GM06990 (cell line): ENCODE measurements around the gene LRRC8E.

Experiments
- DNase-seq: peaks from one replicate; pipeline ENCODE4 v3.0.0-alpha.2; 2011; ENCODE audit not compliant: insufficient read length; ENCODE audit errors: extremely low read depth
- H3K27me3 ChIP-seq: replicated peaks from 2 replicates; pipeline ENCODE4 v1.6.0; 2011; ENCODE audit warnings: low read length; ENCODE audit not compliant: control insufficient read depth, insufficient read depth
- H3K36me3 ChIP-seq: 2 replicates; pipeline ENCODE4 v1.5.1; 2011; ENCODE audit warnings: low read length; ENCODE audit not compliant: control insufficient read depth, insufficient read depth
- H3K4me3 ChIP-seq: replicated peaks from 2 replicates; pipeline ENCODE4 v1.5.1; 2011; ENCODE audit warnings: low read depth, mild to moderate bottlenecking, control low read depth, low read length
- CTCF ChIP-seq: IDR thresholded peaks from 2 replicates; pipeline ENCODE4 v1.5.1; 2011; ENCODE audit warnings: low read length, control low read depth, mild to moderate bottlenecking, inconsistent platforms; ENCODE audit not compliant: insufficient read depth, poor library complexity, severe bottlenecking

Gene LRRC8E

GRCh38 chr19:7848779-7849457 lies 39.4 kb upstream of the LRRC8E start:
- DNase-seq: no peak
- Histone ChIP-seq H3K4me3 (no peak overlapping the region), H3K27me3 (no peaks in the 10 kb centered on the region), H3K36me3 (no peaks in the 10 kb centered on the region)
- TF ChIP-seq CTCF: no peak

- Histone ChIP-seq H3K36me3 (no peaks in the 10 kb centered on the region), H3K4me3 (no peak overlapping the region), H3K27me3 (no peaks in the 10 kb centered on the region)
- no peak for DNase-seq
- TF ChIP-seq CTCF: no peak
Measured at GRCh38 chr19:7849631-7849999, 38.7 kb upstream of the LRRC8E start.

- Histone ChIP-seq H3K27me3 (no peaks in the 10 kb centered on the region), H3K4me3 (no peak overlapping the region), H3K36me3 (no peaks in the 10 kb centered on the region)
- no peak for DNase-seq
- TF ChIP-seq CTCF: no peak
Measured at GRCh38 chr19:7850000-7850813, 38.1 kb upstream of the LRRC8E start.

GRCh38 chr19:7850945-7851622 lies 37.2 kb upstream of the LRRC8E start:
- Histone ChIP-seq H3K4me3 (no peak overlapping the region), H3K27me3 (no peaks in the 10 kb centered on the region), H3K36me3 (no peaks in the 10 kb centered on the region)
- no peak for TF ChIP-seq CTCF
- DNase-seq: no peak

GRCh38 chr19:7851623-7852500 lies 36.4 kb upstream of the LRRC8E start:
- Histone ChIP-seq H3K27me3 (no peaks in the 10 kb centered on the region), H3K36me3 (no peaks in the 10 kb centered on the region), H3K4me3 (no peak overlapping the region)
- TF ChIP-seq CTCF: no peak
- no peak for DNase-seq
